H1 (cell line): ENCODE results near the gene TPO. TPM values are rescaled to one million over a fixed set of nuclear protein-coding genes. Genes with fewer than 3 reads are reported as not detected.

Experiments used
- CTCF ChIA-PET: fragments of 300-600 bp; sonication (Branson Sonifier 250); formaldehyde crosslinking; loops from one replicate; lab custom pipeline; 2021; ENCODE audit not compliant: partially characterized antibody; lab: Charles Lee
- POLR2A ChIA-PET: fragments of 300-600 bp; sonication (Branson Sonifier 250); formaldehyde crosslinking; loops from one replicate; lab custom pipeline; 2021; ENCODE audit warnings: inconsistent platforms; ENCODE audit not compliant: partially characterized antibody; lab: Charles Lee
- DNase-seq, 2 experiments: peaks; one replicate each; pipeline versions ENCODE4 v3.0.0 to v3.0.0-alpha.2; 2010 to 2022; ENCODE audit warnings: low spot score in 2 of 2, low read depth in 1 of 2, mixed read lengths in 1 of 2
- FAIRE-seq: peaks from 2 replicates; lab custom pipeline; 2011; peaks lifted over from hg19 to GRCh38; lab: Jason Lieb, UNC
- H2AFZ ChIP-seq: 2 replicates; pipeline ENCODE4 v1.8.1; 2012; ENCODE audit warnings: low read length, inconsistent platforms
- H2AK5ac ChIP-seq: 2 replicates; pipeline ENCODE4 v1.6.1; 2013; ENCODE audit warnings: low read depth, low read length
- H2BK120ac ChIP-seq: replicated peaks from 2 replicates; pipeline ENCODE3; 2013; ENCODE audit warnings: low read depth, low read length, inconsistent platforms
- H2BK12ac ChIP-seq: 2 replicates; pipeline ENCODE4 v1.6.1; 2013; ENCODE audit warnings: low read depth, low read length
- H2BK15ac ChIP-seq: 2 replicates; pipeline ENCODE4 v1.6.1; 2013; ENCODE audit warnings: low read length
- H2BK20ac ChIP-seq: 2 replicates; pipeline ENCODE4 v1.6.1; 2013; ENCODE audit warnings: low read length
- H2BK5ac ChIP-seq: 2 replicates; pipeline ENCODE4 v1.6.1; 2013; ENCODE audit warnings: low read depth, low read length
- H3K14ac ChIP-seq: 2 replicates; pipeline ENCODE4 v1.6.1; 2013; ENCODE audit warnings: inconsistent platforms; ENCODE audit not compliant: insufficient read length
- H3K18ac ChIP-seq: 2 replicates; pipeline ENCODE4 v1.6.1; 2013; ENCODE audit warnings: low read length; ENCODE audit errors: extremely low read depth
- H3K23ac ChIP-seq: 2 replicates; pipeline ENCODE4 v1.6.1; 2013; ENCODE audit warnings: inconsistent platforms; ENCODE audit not compliant: insufficient read length
- H3K23me2 ChIP-seq: 2 replicates; pipeline ENCODE4 v1.6.1; 2013; ENCODE audit warnings: low read depth, low read length
- H3K27ac ChIP-seq: 2 replicates; pipeline ENCODE4 v1.6.1; 2011; ENCODE audit warnings: low read depth, low read length, inconsistent platforms
- H3K27me3 ChIP-seq, 4 experiments: replicated peaks in 1 of 4; 1 replicate in 1 of 4; 2 replicates in 3 of 4; pipeline versions ENCODE4 v1.6.1 to v1.8.1; 2011 to 2013; ENCODE audit warnings: low read length in 3 of 4, mild to moderate bottlenecking in 3 of 4, inconsistent platforms in 2 of 4, mixed read lengths in 2 of 4, moderate library complexity in 1 of 4; ENCODE audit not compliant: control insufficient read depth in 3 of 4, insufficient read depth in 3 of 4; ENCODE audit errors: extremely low read depth in 1 of 4
- H3K36me3 ChIP-seq, 4 experiments: 2 replicates each; pipeline versions ENCODE4 v1.6.1 to v1.8.1; 2011 to 2013; ENCODE audit warnings: mild to moderate bottlenecking in 4 of 4, low read length in 3 of 4, moderate library complexity in 2 of 4, control low read depth in 1 of 4, inconsistent platforms in 1 of 4; ENCODE audit not compliant: insufficient read depth in 4 of 4, control insufficient read depth in 2 of 4
- H3K4ac ChIP-seq: replicated peaks from 2 replicates; pipeline ENCODE3; 2013; ENCODE audit warnings: low read length, low read depth, mixed read lengths, inconsistent platforms; ENCODE audit not compliant: insufficient read length
- H3K4me1 ChIP-seq, 4 experiments: replicated peaks in 1 of 4; 1 replicate in 1 of 4; 2 replicates in 3 of 4; pipeline versions ENCODE4 v1.6.1 to v1.8.1; 2011 to 2013; ENCODE audit warnings: low read length in 3 of 4, inconsistent platforms in 2 of 4, mixed read lengths in 1 of 4; ENCODE audit not compliant: insufficient read depth in 4 of 4, control insufficient read depth in 3 of 4
- H3K4me2 ChIP-seq, 2 experiments: 2 replicates each; pipeline versions ENCODE4 v1.6.1 to v1.8.1; 2011 to 2013; ENCODE audit warnings: low read depth in 2 of 2, low read length in 2 of 2, control low read depth in 1 of 2, inconsistent platforms in 1 of 2, mild to moderate bottlenecking in 1 of 2; ENCODE audit not compliant: insufficient read depth in 1 of 2
- H3K4me3 ChIP-seq, 4 experiments: fragments of 200-600, 300-600 bp in 1 of 4; sonication (generic), shearing (Covaris generic), sonication (Bioruptor Twin) in 1 of 4; 2 replicates each; pipeline versions ENCODE4 v1.5.1 to v1.8.1; 2011 to 2016; ENCODE audit warnings: low read length in 4 of 4, low read depth in 3 of 4, control low read depth in 2 of 4, inconsistent platforms in 2 of 4, mild to moderate bottlenecking in 2 of 4, mixed read lengths in 1 of 4, moderate library complexity in 1 of 4; ENCODE audit not compliant: insufficient read depth in 2 of 4; ENCODE audit errors: extremely low read depth in 1 of 4
- H3K56ac ChIP-seq: replicated peaks from 2 replicates; pipeline ENCODE3; 2013; ENCODE audit warnings: low read depth, mild to moderate bottlenecking, mixed read lengths, low read length, inconsistent platforms; ENCODE audit not compliant: insufficient read length
- H3K79me1 ChIP-seq: 2 replicates; pipeline ENCODE4 v1.6.1; 2013; ENCODE audit warnings: low read depth, low read length, control low read depth
- H3K79me2 ChIP-seq, 2 experiments: 2 replicates each; pipeline versions ENCODE4 v1.6.1 to v1.8.1; 2012 to 2013; ENCODE audit warnings: low read length in 2 of 2, mild to moderate bottlenecking in 2 of 2, inconsistent platforms in 1 of 2; ENCODE audit not compliant: insufficient read depth in 2 of 2, control insufficient read depth in 1 of 2
- H3K9ac ChIP-seq, 4 experiments: replicated peaks in 1 of 4; 1 replicate in 1 of 4; 2 replicates in 3 of 4; pipeline versions ENCODE4 v1.6.1 to v1.8.1; 2011 to 2013; ENCODE audit warnings: low read depth in 3 of 4, low read length in 3 of 4, control low read depth in 2 of 4, mild to moderate bottlenecking in 2 of 4, moderate library complexity in 2 of 4, inconsistent platforms in 1 of 4; ENCODE audit errors: extremely low read depth in 1 of 4
- H3K9me3 ChIP-seq, 2 experiments: 2 replicates each; pipeline versions ENCODE4 v1.6.1 to v1.8.1; 2012 to 2013; ENCODE audit warnings: mild to moderate bottlenecking in 2 of 2, moderate library complexity in 2 of 2, control low read depth in 1 of 2, inconsistent platforms in 1 of 2, low read depth in 1 of 2, low read length in 1 of 2, mixed read lengths in 1 of 2; ENCODE audit not compliant: insufficient read depth in 2 of 2
- H4K20me1 ChIP-seq, 2 experiments: replicated peaks in 1 of 2; 2 replicates each; pipeline versions ENCODE3 to v1.8.1; 2011 to 2013; ENCODE audit warnings: inconsistent platforms in 2 of 2, low read length in 2 of 2, mild to moderate bottlenecking in 1 of 2; ENCODE audit not compliant: insufficient read depth in 2 of 2, control insufficient read depth in 1 of 2
- H4K5ac ChIP-seq: 2 replicates; pipeline ENCODE4 v1.6.1; 2013; ENCODE audit warnings: low read length, low read depth, mixed read lengths, inconsistent platforms; ENCODE audit not compliant: insufficient read length
- H4K8ac ChIP-seq: 2 replicates; pipeline ENCODE4 v1.8.0; 2013; ENCODE audit warnings: mild to moderate bottlenecking, moderate library complexity, low read length, inconsistent platforms; ENCODE audit not compliant: insufficient read depth; ENCODE audit errors: extremely low read depth
- H4K91ac ChIP-seq: replicated peaks from 2 replicates; pipeline ENCODE3; 2013; ENCODE audit warnings: low read length, mixed read lengths, inconsistent platforms; ENCODE audit not compliant: insufficient read length
- CHD1 ChIP-seq: IDR thresholded peaks from 2 replicates; pipeline ENCODE4 v1.6.1; 2012; ENCODE audit warnings: low read depth, low read length, improper control_type of control experiment
- GTF2F1 ChIP-seq: IDR thresholded peaks from 2 replicates; pipeline ENCODE4 v1.6.1; 2012; ENCODE audit warnings: low read depth, low read length, improper control_type of control experiment, borderline replicate concordance
- KDM1A ChIP-seq: fragments of 200-600, 300-600 bp; sonication (generic); IDR thresholded peaks from 2 replicates; pipeline ENCODE4 v1.7.1; 2016; ENCODE audit warnings: mild to moderate bottlenecking, low read length, borderline replicate concordance
- NANOG ChIP-seq: IDR thresholded peaks from 2 replicates; pipeline ENCODE4 v1.6.1; 2011; ENCODE audit warnings: low read length, low read depth, mild to moderate bottlenecking, inconsistent platforms; ENCODE audit not compliant: insufficient read depth, poor library complexity, severe bottlenecking
- RNF2 ChIP-seq: fragments of 200-900, 300-1000 bp; sonication (generic); IDR thresholded peaks from 2 replicates; pipeline ENCODE4 v1.7.1; 2016; ENCODE audit warnings: borderline replicate concordance, low read depth, mild to moderate bottlenecking, antibody characterized with exemption, low read length; ENCODE audit not compliant: poor library complexity, severe bottlenecking; ENCODE audit errors: missing control alignments
- SP1 ChIP-seq: IDR thresholded peaks from 2 replicates; pipeline ENCODE4 v1.6.1; 2011; ENCODE audit warnings: low read depth, low read length
- YY1 ChIP-seq: IDR thresholded peaks from 2 replicates; pipeline ENCODE4 v1.6.1; 2011; ENCODE audit warnings: low read depth, mild to moderate bottlenecking, low read length
- WGBS, 2 experiments: shearing (Covaris generic) in 1 of 2; methylation state at CpG; one replicate each; pipeline versions ENCODE4 v1.1.6 to v1.1.7; 2013 to 2015; ENCODE audit warnings: low lambda C conversion rate in 2 of 2, mixed read lengths in 2 of 2, inconsistent platforms in 1 of 2, low coverage in 1 of 2, missing lambda C conversion rate in 1 of 2; ENCODE audit not compliant: insufficient replicate concordance in 2 of 2, insufficient coverage in 1 of 2, insufficient read length in 1 of 2; ENCODE audit errors: extremely low coverage in 1 of 2, missing lambda C conversion rate in 1 of 2; 5-methylcytosine and 5-hydroxymethylcytosine counted together
- polyA plus RNA-seq, 7 experiments: library from polyadenylated mRNA; depleted of rRNA in 3 of 7; stranded (reverse) in 5 of 7; unstranded in 2 of 7; fragments of >200 nt in 5 of 7; fragments of 200-250 nt in 2 of 7; gene quantifications; 1 replicate in 5 of 7; 2 replicates in 1 of 7; 4 replicates in 1 of 7; pipeline versions ENCODE4 v1.2.1 to v1.2.3, GENCODE V29; 2011 to 2013; ENCODE audit warnings: missing spikeins in 2 of 7, mixed read lengths in 2 of 7
- total RNA-seq: library from RNA; stranded (reverse); fragmentation: NEBNext Ultra II Directional; extraction: Animal tissue kit (Norgen Biotek cat#: 25700); gene quantifications from 2 replicates; pipeline ENCODE4 v1.2.1, GENCODE V29; 2021

TPO gene
- total and polyA plus RNA-seq, 2 of the 8 experiments (the other 6 are each of a cell fraction or from before 2014, with no cell fraction given): not detected

DNA sequence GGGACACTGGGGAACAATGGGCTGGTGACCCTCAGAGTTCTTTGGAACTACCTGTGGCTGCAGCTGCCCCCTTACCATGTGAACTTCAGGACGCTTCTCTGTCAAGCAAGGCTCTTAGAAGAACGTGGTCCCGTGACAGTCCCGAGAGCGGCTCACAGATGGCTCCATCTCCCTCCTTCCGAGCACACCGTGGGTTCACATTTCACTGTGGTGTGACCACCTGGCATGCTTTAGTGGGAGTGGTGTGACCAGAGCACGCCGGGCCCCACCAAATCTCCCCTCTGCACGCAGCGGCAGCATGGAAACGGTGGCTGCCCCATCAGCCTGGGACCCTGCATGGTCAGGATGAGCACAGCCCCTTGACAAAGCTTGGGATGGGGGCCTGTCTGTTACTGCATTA, 9.7 kb upstream of the TPO start:
- peaks cover 6% of the 10 kb centered on the region; the same call in 1 of the 2 replicates for H3K23me2 ChIP-seq
- no peak overlapping the region for H3K14ac ChIP-seq
- H2BK5ac ChIP-seq: no peak overlapping the region
- H3K4me3 ChIP-seq: no peak overlapping the region
- H4K5ac ChIP-seq: no peak overlapping the region
- H2BK20ac ChIP-seq: no peak overlapping the region
- H2AFZ ChIP-seq: no peak overlapping the region
- POLR2A ChIA-PET: no interaction called here
- no peaks in the 10 kb centered on the region; a peak in 1 of 4 replicates for H3K9me3 ChIP-seq
- no peak overlapping the region for H2BK15ac ChIP-seq
- TF ChIP-seq YY1 (no peak), RNF2 (no peak), CHD1 (no peak), GTF2F1 (no peak), KDM1A (no peak), SP1 (no peak), NANOG (no peak)
- H3K4me1 ChIP-seq: no peaks in the 10 kb centered on the region
- H3K4ac ChIP-seq: no peak overlapping the region
- no peak overlapping the region for H3K4me2 ChIP-seq
- CTCF ChIA-PET: no interaction called here
- 88% methylated on average over 12 of the region's 12 CpGs; no CpG with 5 or more reads in 1 of the 2 experiments for WGBS, 2 experiments
- H4K20me1 ChIP-seq: no peaks in the 10 kb centered on the region
- H2BK120ac ChIP-seq: no peak overlapping the region
- H3K79me2 ChIP-seq: no peaks in the 10 kb centered on the region
- no peak overlapping the region for H2BK12ac ChIP-seq
- H3K9ac ChIP-seq: no peak overlapping the region
- no peak overlapping the region for H3K18ac ChIP-seq
- H3K27me3 ChIP-seq: no peaks in the 10 kb centered on the region
- H2AK5ac ChIP-seq: no peak overlapping the region
- H3K79me1 ChIP-seq: no peaks in the 10 kb centered on the region
- no peak overlapping the region for H3K23ac ChIP-seq
- H3K27ac ChIP-seq: no peak overlapping the region
- FAIRE-seq (no peak), DNase-seq (no peak)
- H4K91ac ChIP-seq: no peak overlapping the region
- H3K56ac ChIP-seq: no peak overlapping the region
- H3K36me3 ChIP-seq: no peaks in the 10 kb centered on the region
- no peak overlapping the region; the same call in 1 of the 2 replicates for H4K8ac ChIP-seq
